HG02798 (cell line): ENCODE measurements around the gene ACP3.

Experiments
- ATAC-seq: cut with Tn5 transposase; IDR thresholded peaks from one replicate; pipeline ENCODE4 v1.9.1; 2021; ENCODE audit warnings: mild to moderate bottlenecking; ENCODE audit not compliant: unreplicated experiment, poor library complexity

Gene ACP3

GRCh38 chr3:132401255-132401654 lies 84.0 kb downstream of the ACP3 start:
- no peak for ATAC-seq

- no peak for ATAC-seq
Measured at GRCh38 chr3:132404276-132404675, 87.1 kb downstream of the ACP3 start.

- no peak for ATAC-seq
Measured at GRCh38 chr3:132405188-132405587, 88.0 kb downstream of the ACP3 start.

- ATAC-seq = no peak
Measured at GRCh38 chr3:132405609-132406299, 88.5 kb downstream of the ACP3 start.

GRCh38 chr3:132406587-132406986 lies 89.4 kb downstream of the ACP3 start:
- no peak for ATAC-seq

GRCh38 chr3:132407025-132407424 lies 89.8 kb downstream of the ACP3 start:
- no peak for ATAC-seq
